Suprapubic skin (tissue), 4 donors: ENCODE measurements around the gene SUPT5H. TPM values are rescaled to one million over a fixed set of nuclear protein-coding genes. Genes with fewer than 3 reads are reported as not detected.

Source experiments
- DNase-seq, 2 donors: peaks; one replicate each; pipeline ENCODE4 v3.0.0-alpha.2; 2019; ENCODE audit warnings: low spot score in 2 of 2
- H3K27ac ChIP-seq: fragments of 200-600 bp; sonication (generic); one replicate; pipeline ENCODE4 v1.5.1; 2019
- H3K27me3 ChIP-seq: fragments of 200-600 bp; sonication (generic); one replicate; pipeline ENCODE4 v1.5.1; 2019
- H3K36me3 ChIP-seq: fragments of 200-600 bp; sonication (generic); one replicate; pipeline ENCODE4 v1.5.1; 2019
- H3K4me1 ChIP-seq: fragments of 200-600 bp; sonication (generic); one replicate; pipeline ENCODE4 v1.5.1; 2019
- H3K4me3 ChIP-seq: fragments of 200-600 bp; sonication (generic); one replicate; pipeline ENCODE4 v1.5.1; 2019; ENCODE audit warnings: mild to moderate bottlenecking
- H3K9me3 ChIP-seq: fragments of 200-600 bp; sonication (generic); one replicate; pipeline ENCODE4 v1.5.1; 2019
- EP300 ChIP-seq: sonication (generic); formaldehyde crosslinking; IDR thresholded peaks from one replicate; pipeline ENCODE4 v1.6.1; 2017; ENCODE audit warnings: antibody characterized with exemption
- POLR2A ChIP-seq, 2 donors: fragments of 450-650 bp; IDR thresholded peaks; one replicate each; pipeline ENCODE4 v1.6.1; 2017; ENCODE audit warnings: antibody characterized with exemption in 2 of 2, mild to moderate bottlenecking in 2 of 2, moderate library complexity in 2 of 2
- POLR2AphosphoS5 ChIP-seq, 3 donors: sonication (generic); formaldehyde crosslinking; IDR thresholded peaks; one replicate each; pipeline ENCODE4 v1.6.1; 2017; ENCODE audit warnings: antibody characterized with exemption in 3 of 3
- WGBS: methylation state at CpG from one replicate; pipeline ENCODE4 v1.1.5; 2018; 5-methylcytosine and 5-hydroxymethylcytosine counted together
- total RNA-seq, 4 donors: library from RNA; depleted of rRNA; stranded (reverse); fragments of >200 nt; gene quantifications; one replicate each; pipeline ENCODE4 v1.1.0, GENCODE V29; 2016
- TF ChIP-seq, protein P1 (sequence below), 2 donors: fragments of 200-600 bp in 1 of 2; fragments of 450-650 bp in 1 of 2; sonication (generic) in 1 of 2; IDR thresholded peaks; one replicate each; pipeline ENCODE4 v1.5.1; 2016 to 2019; ENCODE audit warnings: antibody characterized with exemption in 2 of 2, mild to moderate bottlenecking in 1 of 2, moderate library complexity in 1 of 2

SUPT5H gene
- 100 to 1,000 TPM in 1 of 4 donors, 10 to 100 TPM in 3; 59.4 to 135 (median 75.4) TPM for total RNA-seq

DNA sequence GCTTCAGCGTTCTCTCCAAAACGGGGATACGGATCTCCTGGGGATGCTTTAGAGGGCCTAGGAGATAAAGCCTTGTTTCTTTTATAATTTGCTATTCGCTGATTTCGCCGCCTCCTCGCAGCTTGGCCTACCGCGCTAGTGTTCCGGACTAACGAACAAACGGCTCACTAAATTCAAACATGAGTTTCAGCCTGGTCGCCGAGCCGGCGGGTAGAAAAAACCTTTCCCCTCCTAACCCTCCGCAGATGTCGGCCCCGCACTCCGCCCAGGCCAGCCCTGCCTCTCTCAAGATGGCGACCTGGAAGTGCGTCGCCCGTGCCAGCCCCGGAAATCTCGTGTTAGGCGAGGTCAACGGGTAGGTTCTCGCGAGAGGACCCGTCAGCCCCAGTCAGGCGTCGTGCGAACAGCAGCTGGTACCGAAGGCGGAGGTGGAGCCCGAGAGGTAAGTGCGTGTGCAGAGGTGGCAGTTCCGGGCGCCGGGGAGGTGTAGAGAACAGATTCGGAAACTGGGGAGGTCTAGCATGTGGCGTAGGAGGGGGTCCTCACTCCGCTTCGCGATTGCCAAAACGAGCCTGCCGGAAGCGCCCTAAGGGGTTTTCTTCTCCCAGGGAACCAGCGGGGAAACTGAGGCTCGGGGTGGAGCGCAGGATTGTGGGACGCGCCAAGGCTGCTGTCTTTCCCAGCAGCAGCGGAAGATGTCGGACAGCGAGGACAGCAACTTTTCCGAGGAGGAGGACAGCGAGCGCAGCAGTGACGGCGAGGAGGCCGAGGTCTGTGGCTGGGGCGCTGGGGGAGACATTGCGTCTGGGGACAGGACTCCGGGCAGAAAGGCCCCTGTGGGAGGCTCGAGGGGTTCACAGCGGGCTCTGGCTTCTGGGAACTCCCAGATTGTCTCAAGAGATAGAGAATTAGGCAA is at the start of gene SUPT5H:
SUPT5H (plus strand) TSS at position 387 of the 916 bp plus-strand sequence; CDS start at position 696, 309 bp downstream.
- DNase-seq = peak; percentile 98 to 100

GRCh38 chr19:39397360-39398296 is 47.8 kb upstream of the SUPT5H start:
- peaks cover 56% of the 10 kb centered on the region for H3K4me1 ChIP-seq
- 35% methylated on average over 7 of the region's 17 CpGs for WGBS
- peak; percentile 91 to 95 for DNase-seq
- peaks cover 20% of the 10 kb centered on the region for H3K36me3 ChIP-seq
- no peaks in the 10 kb centered on the region for H3K27me3 ChIP-seq
- H3K27ac ChIP-seq = peak overlapping the region; percentile 95
- H3K9me3 ChIP-seq = no peaks in the 10 kb centered on the region
- TF ChIP-seq POLR2AphosphoS5 (IDR thresholded peaks at IDR 0.05) (peak in 2 of 3 donors; percentile 42 to 61), EP300 (no peak), POLR2A (IDR thresholded peaks at IDR 0.05) (peak in 1 of 2 donors; percentile 20)
- TF ChIP-seq, protein P1, sequence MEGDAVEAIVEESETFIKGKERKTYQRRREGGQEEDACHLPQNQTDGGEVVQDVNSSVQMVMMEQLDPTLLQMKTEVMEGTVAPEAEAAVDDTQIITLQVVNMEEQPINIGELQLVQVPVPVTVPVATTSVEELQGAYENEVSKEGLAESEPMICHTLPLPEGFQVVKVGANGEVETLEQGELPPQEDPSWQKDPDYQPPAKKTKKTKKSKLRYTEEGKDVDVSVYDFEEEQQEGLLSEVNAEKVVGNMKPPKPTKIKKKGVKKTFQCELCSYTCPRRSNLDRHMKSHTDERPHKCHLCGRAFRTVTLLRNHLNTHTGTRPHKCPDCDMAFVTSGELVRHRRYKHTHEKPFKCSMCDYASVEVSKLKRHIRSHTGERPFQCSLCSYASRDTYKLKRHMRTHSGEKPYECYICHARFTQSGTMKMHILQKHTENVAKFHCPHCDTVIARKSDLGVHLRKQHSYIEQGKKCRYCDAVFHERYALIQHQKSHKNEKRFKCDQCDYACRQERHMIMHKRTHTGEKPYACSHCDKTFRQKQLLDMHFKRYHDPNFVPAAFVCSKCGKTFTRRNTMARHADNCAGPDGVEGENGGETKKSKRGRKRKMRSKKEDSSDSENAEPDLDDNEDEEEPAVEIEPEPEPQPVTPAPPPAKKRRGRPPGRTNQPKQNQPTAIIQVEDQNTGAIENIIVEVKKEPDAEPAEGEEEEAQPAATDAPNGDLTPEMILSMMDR (IDR thresholded peaks at IDR 0.05) = peak; percentile 96 to 97
- peak overlapping the region; percentile 9 for H3K4me3 ChIP-seq

More for the DNA sequence above, at the start of gene SUPT5H:
- peak within 1 kb of the TSS; percentile 95 for H3K27ac ChIP-seq
- H3K4me3 ChIP-seq = peak within 1 kb of the TSS; percentile 86
- H3K27me3 ChIP-seq = no peaks in the 10 kb centered on the region
- under 1% methylated on average over 39 of the region's 68 CpGs for WGBS
- H3K4me1 ChIP-seq = peaks cover 42% of the 10 kb centered on the region
- peaks cover 4% of the 10 kb centered on the region for H3K36me3 ChIP-seq
- no peaks in the 10 kb centered on the region for H3K9me3 ChIP-seq
- TF ChIP-seq EP300 (no peak), POLR2AphosphoS5 (IDR thresholded peaks at IDR 0.05) (peak; percentile 79 to 97 (median 80)), POLR2A (IDR thresholded peaks at IDR 0.05) (peak in 1 of 2 donors; percentile 95)
- TF ChIP-seq, protein P1 (IDR thresholded peaks at IDR 0.05) = no peak

DNA sequence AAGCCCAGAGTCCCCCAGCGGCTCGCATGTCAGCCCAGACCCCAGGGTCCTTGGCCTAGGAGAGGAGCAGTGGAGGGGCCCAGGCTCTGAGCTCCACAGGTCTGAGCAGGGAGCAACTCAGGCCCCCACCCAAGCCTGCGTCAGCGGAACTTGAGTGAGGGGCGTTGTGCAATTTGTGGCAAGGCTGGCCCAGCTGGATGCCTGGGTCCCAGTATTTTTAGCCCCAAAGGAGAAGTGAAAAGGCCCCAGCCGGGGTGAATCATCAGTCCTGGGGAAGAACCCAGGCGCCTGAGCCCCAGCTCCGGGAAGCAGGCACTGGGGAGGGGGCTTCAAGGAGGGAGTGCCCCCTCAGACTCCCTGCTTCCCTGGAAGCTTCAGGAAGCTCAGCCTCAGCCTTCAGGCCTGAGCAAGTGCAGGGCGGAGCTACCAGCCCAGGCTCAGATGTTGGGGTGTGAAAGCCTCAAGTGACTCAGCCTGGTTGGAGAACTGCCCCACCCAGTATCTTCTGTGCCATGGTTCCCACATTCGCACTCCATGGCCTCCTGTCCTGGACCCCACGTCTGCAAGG is 47.0 kb upstream of the SUPT5H start:
- H3K9me3 ChIP-seq = no peaks in the 10 kb centered on the region
- H3K4me1 ChIP-seq = peaks cover 62% of the 10 kb centered on the region
- peak overlapping the region; percentile 9 for H3K4me3 ChIP-seq
- peaks cover 18% of the 10 kb centered on the region for H3K36me3 ChIP-seq
- no peaks in the 10 kb centered on the region for H3K27me3 ChIP-seq
- DNase-seq = peak; percentile 92 to 95
- WGBS = 31% methylated on average over 11 of the region's 11 CpGs
- TF ChIP-seq POLR2A (IDR thresholded peaks at IDR 0.05) (no peak), POLR2AphosphoS5 (IDR thresholded peaks at IDR 0.05) (peak; percentile 25 to 41 (median 35))
- H3K27ac ChIP-seq = peak overlapping the region; percentile 95

DNA sequence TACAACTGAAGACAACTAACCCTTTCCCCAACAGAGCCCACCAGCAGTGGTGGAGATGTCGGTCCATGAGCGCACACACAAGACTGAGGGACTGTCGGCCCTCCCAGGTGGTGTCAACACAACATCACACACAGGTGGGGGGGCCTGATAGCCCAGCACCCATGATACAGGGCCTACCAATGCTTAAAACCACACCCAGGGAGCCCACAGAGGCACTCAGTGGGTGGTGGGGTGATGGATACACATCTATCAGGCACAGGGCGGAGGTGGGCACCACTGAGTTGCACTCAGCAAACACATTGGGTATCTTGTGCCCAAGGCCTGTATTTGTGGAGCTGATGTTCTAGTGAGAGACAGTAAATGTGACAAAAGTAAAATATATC is 45.7 kb upstream of the SUPT5H start:
- Histone ChIP-seq H3K4me1 (peaks cover 71% of the 10 kb centered on the region), H3K36me3 (peaks cover 8% of the 10 kb centered on the region), H3K27ac (peak overlapping the region; percentile 95), H3K9me3 (no peaks in the 10 kb centered on the region), H3K4me3 (no peak overlapping the region), H3K27me3 (no peaks in the 10 kb centered on the region)
- DNase-seq = no peak
- TF ChIP-seq, protein P1 (IDR thresholded peaks at IDR 0.05) = no peak
- TF ChIP-seq POLR2AphosphoS5 (IDR thresholded peaks at IDR 0.05) (no peak), POLR2A (IDR thresholded peaks at IDR 0.05) (no peak), EP300 (no peak)
- 86% methylated on average over 4 of the region's 4 CpGs for WGBS

DNA sequence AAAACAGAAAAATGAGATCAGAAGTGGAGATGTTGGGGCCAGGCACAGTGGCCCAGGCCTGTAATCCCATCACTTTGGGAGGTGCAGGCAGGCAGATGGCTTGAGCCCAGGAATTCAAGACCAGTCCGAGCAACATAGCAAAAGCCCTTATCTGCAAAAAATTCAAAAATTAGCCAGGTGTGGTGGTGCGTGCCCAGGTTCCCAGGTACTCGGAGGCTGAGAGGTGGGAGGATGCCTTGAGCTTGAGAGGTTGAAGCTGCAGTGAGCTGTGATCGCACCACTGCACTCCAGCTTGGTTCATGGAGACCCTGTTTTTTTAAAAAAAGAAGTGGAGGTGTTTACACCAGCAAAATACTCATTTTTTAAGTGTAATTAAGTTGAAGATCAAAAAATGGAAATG is 45.3 kb upstream of the SUPT5H start:
- no peak overlapping the region for H3K4me3 ChIP-seq
- 75% methylated on average over 4 of the region's 4 CpGs for WGBS
- peaks cover 75% of the 10 kb centered on the region for H3K4me1 ChIP-seq
- no peaks in the 10 kb centered on the region for H3K27me3 ChIP-seq
- TF ChIP-seq EP300 (no peak), POLR2A (IDR thresholded peaks at IDR 0.05) (no peak), POLR2AphosphoS5 (IDR thresholded peaks at IDR 0.05) (no peak)
- TF ChIP-seq, protein P1 (IDR thresholded peaks at IDR 0.05) = no peak
- no peaks in the 10 kb centered on the region for H3K9me3 ChIP-seq
- peak overlapping the region; percentile 95 for H3K27ac ChIP-seq
- no peak for DNase-seq
- H3K36me3 ChIP-seq = peaks cover 5% of the 10 kb centered on the region
